CD4-positive, alpha-beta T cell treated with Interleukin-4 for 4 hours (primary cell): Measurements from ENCODE around the gene DLX1.
"Not testable (repeated sequence)": the region's sequence is repeated elsewhere in the genome, so short reads cannot be mapped to it uniquely, and the experiment has no call there.

Experiments used
- DNase-seq: peaks from one replicate; pipeline ENCODE4 v3.0.0-alpha.2; 2020

DLX1 gene

GRCh38 chr2:172120118-172120517 is 34.8 kb downstream of the DLX1 start:
- no peak for DNase-seq

GRCh38 chr2:172128484-172128883 is 43.2 kb downstream of the DLX1 start:
- no peak for DNase-seq

GRCh38 chr2:172129404-172129803 is 44.1 kb downstream of the DLX1 start:
- DNase-seq: no peak

GRCh38 chr2:172131713-172132555 is 46.6 kb downstream of the DLX1 start:
- DNase-seq: no peak

DNA sequence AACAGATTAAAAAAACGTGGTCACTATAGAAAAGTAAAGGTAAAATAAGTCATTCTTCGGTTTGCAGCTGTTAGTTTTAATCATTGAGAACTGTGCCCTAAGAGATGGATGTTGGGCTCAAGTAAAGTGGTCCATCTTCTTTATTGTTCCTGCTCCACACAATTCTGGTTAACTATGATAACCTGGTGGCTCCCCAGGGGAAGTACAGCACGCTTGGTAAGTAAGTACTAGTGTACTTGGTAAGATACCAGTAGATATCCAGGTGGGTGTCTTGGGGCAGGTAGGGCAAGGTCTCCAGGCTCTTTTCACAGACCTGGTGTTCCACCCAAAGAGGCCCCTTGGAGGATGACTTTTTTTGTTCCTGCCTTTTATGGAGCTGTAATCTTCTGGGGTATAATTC is 49.0 kb downstream of the DLX1 start:
- no peak for DNase-seq

DNA sequence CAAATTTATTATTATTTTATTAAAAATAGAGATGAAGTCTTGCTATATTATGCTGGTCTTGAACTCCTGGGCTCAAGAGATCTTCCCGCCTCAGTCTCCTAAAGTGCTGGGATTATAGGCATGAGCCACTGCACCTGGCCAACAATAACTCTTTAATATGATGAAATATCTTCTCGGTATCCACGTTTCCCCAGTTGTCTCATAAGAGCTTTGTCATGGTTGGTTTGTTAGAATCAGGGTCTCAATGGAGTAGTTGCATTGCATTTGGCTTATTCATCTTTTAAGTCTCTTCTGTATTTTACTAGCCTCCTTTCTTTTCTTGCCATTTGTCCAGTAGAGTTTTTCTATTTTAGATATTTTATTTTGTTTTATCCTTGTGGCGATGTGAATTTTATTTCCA is 50.1 kb downstream of the DLX1 start:
- DNase-seq: no peak

GRCh38 chr2:172137109-172137508 is 51.8 kb downstream of the DLX1 start:
- DNase-seq: no peak

- no peak for DNase-seq
These were observed 52.6 kb downstream of the DLX1 start for GRCh38 chr2:172137943-172138342.

DNA sequence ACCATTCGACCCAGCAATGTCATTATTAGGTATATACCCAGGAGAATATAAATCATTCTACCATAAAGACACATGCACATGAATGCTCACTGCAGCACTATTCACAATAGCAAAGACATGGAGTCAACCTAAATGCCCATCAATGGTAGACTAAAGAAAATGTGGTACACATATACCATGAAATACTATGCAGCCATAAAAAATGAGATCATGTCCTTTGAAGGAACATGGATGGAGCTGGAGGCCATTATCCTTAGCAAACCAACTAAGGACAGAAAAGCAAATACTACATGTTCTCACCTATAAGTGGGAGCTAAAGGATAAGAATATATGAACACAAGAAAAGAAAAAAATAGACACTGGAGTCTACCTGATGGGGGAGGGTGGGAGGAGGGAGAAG is 53.4 kb downstream of the DLX1 start:
- DNase-seq: not testable (repeated sequence)
